HTERT RPE-1 (cell line): ENCODE data around the gene ZBTB4.

Experiments used
- in situ Hi-C: fragments of 300-500 bp; cut with MboI; formaldehyde crosslinking; loops from 4 replicates; pipeline ENCODE4 v1.14.3; 2020; ENCODE audit warnings: low sequenced_read_pairs

Gene ZBTB4

DNA sequence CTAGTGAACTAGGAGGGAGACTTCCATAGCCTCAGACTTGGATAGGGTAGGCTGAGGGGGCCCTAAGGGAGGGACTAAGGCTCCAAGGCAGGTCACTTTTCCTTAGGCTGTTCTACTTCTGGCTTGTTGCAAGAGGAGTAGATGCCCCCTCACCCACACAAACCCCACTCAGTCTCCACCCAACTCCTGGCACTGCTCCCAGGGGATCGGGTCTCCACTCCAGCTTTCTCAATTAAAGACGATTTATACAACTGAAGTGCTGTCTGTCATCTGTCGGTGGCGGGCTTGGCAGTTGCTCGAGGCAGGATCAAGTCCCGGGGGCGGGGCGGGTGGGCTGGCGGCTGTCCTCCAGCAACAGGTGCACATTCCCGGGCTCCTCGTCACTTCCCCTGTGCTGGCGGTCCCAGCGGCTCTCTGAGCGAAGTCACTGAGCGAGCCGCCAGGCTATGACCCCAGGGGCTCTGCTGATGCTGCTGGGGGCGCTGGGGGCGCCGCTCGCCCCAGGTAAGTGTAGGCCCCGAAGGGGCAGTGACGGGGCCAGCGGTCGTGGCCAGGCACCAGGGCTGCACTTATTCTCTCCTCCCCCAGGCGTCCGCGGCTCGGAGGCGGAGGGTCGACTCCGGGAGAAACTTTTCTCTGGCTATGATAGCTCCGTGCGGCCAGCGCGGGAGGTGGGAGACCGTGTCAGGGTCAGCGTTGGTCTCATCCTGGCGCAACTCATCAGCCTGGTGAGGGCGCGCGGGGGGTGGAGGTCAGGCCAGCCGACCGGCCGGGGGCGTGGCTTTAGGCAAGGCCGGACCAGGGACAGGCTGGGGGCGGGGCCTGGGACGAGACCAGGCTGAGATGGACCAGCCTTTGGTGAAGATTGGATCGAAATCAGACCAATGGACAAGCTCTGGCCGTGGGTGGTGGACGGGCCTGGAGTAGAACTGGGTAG, 34.5 kb downstream of the ZBTB4 start, which contains the start of gene CHRNB1:
CHRNB1 (plus strand) TSS at position 380 of the 937 bp plus-strand sequence; CDS start at position 447, 67 bp downstream.
- in situ Hi-C loops, result no loop called here

DNA sequence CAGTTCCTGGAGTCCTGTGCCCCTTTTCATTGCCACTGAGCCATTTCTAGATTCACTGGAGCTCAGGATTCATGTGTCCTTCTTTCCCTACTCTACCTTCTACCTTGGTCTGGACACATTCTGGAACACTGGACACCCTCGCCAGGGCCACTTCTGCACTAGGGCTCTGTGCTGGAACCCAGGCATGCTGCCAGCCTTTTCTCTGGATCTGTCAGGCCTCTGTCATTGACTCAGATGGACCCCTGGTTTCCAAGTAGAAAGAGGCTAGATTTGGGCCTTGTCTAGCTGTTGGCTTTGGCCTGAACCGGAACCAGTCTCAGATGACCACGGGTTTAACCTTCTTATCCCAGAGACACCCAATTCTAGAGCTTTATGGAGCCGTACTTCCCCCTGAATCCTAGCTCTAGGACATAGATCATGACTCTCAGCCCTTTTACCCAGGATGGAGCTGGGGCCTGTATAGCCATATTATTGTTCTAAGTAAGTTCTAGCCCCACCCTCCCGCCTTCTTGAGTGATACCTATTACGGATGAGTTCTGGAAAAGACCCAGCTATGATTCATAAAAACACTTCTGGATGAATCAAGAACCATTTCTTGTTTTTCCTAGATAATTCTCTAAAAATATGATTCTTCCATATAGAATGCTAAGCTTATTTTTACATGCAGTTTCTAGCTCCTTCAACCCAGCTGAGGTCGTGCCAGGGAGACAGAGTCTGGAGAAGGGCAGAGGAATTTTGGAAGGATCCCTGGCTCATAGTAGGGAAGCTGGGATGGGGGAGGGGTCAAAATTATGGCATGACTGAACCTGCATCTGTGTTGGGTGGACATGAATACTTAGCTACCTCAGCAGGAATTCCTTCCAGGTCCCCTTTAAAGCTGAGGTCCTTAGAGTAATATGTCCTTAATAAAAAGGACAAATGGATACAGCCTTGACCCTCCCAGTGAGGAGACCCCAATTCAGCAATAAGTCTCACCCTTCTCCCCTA, 35.6 kb downstream of the ZBTB4 start:
- in situ Hi-C loops, result no loop called here

DNA sequence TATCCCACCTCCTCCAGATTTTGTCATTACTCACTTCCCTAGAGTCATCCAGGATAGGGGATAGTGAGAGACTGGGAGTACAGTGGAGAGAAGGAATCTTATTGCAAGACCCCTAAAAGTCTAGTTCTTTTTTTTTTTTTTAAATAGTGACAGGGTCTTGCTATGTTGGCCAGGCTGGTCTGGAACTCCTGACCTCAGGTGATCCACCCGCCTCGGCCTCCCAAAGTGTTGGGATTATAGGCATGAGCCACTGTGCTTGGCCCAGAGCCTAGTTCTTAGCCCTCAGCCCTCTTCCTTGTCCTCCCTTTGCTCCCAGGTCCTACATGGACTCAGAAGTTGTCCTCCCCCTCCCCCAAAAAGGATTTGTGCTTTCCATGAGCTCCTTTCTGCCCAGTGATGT, 37.3 kb downstream of the ZBTB4 start:
- in situ Hi-C loops, result no loop called here

DNA sequence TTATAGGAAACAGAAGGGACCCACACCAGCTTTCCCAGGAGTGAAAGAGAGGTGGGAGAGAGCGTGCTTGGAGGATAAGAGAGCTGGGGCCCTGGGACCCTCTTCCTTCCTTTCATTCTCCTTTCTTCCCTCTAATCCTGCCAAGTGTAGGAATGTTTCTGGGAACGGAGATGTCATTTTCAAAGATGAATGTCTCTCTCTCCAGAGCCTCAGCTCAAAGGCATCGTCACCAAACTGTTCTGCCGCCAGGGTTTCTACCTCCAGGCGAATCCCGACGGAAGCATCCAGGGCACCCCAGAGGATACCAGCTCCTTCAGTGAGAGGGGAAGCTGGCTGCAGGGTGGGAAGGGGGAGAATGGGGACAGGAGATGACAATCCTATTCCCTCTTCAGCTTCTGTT, 38.2 kb downstream of the ZBTB4 start:
- in situ Hi-C loops, result no loop called here

DNA sequence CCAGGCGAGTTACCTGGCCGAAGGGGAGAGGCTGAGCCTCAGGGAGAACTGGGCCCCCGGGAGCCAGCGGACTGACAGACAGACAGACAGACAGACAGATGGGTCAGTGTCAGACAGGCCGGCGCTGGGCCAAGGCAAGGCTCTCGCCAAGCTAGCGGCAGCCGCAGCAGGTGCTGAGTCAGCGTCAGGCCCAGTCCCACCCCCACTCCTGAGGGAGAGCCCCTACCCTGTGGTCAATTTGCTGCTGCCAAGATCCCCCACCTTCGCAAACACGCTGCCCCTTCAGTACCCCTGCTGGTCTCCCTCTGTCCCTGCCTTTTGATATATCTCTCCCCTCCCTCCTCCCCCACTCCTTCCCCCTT, 38.6 kb downstream of the ZBTB4 start:
- in situ Hi-C loops, result no loop called here

DNA sequence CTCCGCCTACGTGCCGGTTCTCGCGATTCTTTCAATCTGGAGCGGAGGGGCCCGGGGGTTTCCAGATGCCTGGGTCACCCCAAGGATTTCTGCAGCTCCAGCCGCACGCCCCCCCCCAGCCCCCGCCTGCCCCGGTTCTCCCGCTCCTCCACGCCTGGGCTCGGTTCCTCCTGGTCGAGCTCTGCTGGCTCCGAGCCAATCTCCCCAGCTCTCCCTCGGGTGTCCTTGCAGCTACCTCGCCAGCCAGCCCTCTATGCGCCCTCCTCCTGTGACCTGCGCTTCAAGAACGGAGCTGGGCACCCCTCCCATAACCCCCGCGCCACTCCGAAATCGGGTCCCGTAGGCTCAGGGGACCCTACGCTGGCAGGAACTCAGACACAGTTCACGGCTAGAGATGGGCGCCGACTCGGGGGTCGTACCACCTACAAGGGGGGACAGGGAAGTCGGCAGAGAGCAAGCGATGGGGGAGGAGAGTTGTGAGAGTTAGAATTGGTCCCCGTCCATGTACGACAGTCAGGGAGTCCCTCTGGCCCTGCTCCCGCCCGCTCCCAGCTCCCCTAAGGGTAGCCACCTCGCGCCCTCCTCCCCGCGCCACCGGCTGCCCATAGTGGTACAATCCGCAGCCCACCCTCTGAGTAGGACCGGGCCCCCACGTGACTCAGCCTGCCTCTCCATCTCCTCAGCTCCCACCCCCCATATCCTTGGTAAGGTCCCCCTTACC, 39.2 kb downstream of the ZBTB4 start:
- in situ Hi-C loops, result no loop called here

DNA sequence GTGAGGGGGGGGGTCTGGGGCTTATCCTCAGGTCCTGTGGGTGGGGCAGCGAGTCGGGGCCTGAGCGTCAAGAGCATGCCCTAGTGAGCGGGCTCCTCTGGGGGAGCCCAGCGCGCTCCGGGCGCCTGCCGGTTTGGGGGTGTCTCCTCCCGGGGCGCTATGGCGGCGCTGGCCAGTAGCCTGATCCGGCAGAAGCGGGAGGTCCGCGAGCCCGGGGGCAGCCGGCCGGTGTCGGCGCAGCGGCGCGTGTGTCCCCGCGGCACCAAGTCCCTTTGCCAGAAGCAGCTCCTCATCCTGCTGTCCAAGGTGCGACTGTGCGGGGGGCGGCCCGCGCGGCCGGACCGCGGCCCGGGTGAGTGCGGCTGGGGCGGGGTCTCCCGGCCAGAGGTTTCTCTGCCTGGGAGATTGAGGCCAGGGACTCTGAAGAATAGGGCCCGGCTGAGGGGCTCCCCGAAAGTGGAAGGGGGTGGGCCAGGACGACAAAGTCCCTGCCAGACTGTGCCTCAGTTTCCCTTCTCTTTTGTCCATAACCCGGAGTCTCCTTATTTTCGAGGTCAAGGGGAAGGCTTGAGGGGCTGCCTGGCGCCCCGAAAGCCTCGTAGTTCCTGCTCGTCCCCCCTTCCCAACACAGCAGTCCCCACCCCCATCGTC, 39.8 kb downstream of the ZBTB4 start, which contains the start of gene FGF11:
FGF11 (plus strand) TSS at position 51 of the 651 bp plus-strand sequence; CDS start at position 160, 109 bp downstream.
- in situ Hi-C loops, result no loop called here

DNA sequence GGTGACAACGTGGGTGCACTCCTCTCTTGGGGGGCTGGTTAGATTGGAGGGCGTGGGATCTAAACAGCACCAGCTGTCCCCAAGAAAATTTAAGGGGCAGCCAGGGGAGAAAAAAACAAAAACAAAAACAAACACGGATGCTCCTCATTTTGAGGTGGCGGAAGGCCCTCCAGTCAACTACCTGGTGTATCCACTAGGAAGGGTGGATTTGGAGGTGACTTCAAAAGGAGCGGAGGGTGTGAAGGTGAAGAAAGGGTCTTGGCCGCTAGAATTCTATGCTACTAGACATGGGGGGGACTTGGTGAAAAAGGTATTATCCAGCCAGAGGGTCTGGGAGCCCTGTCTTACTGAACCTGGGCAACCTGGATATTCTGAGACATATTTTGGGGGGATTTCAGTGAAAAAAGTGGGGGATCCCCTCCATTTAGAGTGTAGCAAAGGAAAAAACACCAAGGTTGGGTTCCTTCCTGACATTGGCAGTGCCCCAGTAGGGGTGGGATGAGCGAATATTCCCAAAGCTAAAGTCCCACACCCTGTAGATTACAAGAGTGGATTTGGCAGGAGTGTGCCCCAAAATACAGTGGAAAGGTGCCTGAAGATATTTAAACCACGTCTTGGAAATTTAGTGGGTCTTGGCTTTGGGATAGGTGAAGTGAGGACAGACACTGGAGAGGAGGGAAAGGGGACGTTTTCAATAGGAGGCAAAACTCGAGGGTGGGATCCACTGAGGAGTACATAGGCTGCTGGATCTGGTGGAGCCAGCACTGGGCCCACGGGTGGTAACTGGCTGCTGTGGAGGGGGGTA, 40.6 kb downstream of the ZBTB4 start:
- in situ Hi-C loops, result no loop called here

DNA sequence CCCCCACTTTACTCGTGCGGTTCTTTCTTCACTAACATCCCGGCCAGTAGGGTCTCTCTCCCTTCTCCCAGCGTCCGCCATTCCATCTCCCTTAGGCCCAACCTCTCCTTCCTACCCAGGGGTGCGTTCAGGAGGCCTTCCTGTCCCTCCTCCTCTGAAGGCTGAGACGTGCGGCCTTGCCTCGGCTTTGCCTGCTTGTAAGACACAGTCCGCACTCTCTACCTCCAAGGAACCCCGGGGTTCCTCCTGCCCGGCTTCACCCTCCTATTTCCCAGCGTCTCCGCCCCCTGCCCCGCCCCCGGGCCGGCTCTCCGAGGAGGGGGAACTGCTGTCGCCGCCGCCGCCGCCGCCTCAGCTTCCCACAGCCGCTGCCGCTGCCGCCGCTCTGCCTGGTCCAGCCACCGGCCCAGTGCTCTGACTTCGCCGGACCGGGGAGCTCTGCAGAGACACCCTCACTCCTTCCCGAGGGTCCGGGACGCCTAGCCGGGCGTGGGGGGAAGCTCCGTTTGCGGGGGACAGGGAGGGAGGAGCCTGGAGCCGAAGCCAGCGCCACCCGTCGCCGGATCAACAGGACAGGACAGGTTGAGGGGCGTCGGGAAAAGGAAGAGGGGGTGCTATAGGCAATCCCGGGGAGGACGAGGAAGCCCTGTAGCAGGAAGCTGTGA, 41.3 kb downstream of the ZBTB4 start:
- in situ Hi-C loops, result no loop called here

DNA sequence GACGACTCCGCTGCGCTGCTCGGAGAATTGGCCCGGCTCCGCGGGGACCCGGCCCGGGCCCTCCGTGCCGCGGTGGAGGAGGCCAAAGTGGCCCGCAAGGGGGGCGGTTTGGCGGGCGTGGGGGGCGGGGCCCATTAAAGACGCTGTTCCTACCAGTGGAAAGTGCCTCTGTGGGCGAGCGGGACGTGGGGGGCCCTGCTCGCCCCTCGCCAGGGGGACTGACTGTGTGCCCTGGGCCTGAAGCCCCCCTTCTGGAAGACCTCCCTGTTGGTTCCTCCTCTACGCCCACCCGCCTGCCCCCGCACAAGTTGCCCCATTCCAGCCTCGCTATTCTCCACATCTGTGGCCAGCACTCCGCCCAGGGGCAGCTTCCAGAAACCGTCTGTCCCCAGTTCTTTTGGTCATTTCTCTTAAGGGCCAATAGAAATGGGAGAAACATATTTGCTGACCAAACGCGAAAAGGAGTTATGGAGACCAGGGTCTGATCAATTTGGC, 42.0 kb downstream of the ZBTB4 start:
- in situ Hi-C loops, result no loop called here

DNA sequence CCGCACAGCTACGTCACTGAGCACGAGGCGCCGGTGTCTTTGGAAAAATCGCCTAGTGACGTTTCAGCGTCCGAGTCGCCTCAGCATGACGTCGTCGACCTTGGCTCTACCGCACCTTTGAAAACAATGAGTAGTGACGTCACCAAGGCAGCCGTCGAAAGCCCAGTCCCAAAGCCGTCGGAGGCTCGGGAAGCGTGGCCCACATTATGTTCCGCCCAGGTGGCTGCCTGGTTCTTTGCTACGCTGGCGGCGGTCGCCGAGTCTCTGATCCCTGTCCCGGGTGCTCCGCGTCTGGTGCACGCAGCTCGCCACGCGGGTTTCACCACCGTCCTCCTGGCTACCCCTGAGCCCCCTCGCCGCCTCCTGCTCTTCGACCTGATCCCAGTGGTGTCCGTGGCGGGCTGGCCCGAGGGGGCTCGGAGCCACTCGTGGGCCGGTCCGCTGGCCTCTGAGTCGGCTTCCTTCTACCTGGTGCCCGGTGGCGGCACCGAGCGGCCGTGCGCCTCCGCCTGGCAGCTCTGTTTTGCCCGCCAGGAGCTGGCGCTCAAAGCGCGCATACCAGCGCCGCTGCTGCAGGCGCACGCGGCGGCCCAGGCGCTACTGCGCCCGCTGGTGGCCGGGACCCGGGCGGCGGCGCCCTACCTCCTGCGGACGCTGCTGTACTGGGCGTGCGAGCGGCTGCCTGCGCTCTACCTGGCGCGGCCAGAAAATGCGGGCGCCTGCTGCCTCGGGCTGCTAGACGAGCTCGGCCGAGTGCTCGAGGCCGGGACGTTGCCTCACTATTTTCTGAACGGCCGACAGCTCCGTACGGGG, 42.7 kb downstream of the ZBTB4 start:
- in situ Hi-C loops, result no loop called here

DNA sequence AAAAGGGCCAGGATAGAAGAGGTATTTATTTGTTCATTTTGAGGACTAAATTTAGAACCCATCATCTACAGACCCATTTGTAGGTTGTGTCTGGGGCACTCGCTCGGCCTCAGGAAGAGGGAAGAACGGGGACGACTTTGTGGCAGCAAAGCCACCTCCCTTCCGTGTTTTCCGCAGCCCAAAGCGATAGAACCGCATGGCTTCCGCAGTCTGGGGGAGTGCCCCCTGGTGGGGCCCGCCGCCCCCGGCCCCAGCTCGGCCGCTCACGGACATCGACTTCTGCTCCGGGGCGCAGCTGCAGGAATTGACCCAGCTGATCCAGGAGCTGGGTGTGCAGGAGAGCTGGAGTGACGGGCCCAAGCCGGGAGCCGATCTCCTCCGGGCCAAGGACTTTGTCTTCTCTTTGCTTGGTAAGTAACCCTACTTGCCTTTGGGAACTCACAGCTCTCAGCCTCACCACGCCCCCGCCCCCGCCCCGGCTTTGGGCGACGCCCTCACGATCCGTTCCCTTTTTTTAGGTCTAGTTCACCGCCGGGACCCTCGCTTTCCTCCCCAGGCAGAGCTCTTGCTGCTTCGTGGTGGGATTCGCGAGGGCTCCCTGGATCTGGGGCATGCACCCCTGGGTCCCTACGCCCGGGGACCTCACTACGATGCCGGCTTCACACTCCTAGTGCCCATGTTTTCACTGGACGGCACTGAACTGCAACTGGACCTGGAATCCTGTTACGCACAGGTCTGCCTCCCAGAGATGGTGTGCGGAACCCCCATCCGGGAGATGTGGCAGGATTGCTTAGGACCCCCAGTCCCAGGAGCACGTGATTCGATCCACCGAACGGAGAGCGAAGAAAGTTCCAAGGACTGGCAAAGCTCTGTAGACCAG, 43.5 kb downstream of the ZBTB4 start:
- in situ Hi-C loops, result no loop called here

DNA sequence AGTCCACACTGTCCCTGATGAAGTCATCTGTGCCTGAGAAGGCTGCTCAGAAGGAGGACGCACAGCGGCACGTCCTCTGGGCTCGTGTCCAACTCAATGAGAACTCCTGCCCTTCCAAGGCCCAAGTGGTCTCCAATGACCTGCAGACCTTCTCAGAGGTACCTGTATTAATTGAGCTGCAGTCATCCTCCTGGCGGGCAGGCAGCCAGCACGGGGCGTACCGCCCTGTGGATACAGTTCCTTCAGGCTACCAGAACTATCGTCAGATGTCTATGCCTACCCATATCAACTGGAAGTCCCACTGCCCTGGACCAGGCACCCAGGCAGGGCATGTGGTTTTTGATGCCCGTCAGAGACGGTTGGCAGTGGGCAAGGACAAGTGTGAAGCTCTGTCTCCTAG, 47.1 kb downstream of the ZBTB4 start:
- in situ Hi-C loops, result no loop called here

DNA sequence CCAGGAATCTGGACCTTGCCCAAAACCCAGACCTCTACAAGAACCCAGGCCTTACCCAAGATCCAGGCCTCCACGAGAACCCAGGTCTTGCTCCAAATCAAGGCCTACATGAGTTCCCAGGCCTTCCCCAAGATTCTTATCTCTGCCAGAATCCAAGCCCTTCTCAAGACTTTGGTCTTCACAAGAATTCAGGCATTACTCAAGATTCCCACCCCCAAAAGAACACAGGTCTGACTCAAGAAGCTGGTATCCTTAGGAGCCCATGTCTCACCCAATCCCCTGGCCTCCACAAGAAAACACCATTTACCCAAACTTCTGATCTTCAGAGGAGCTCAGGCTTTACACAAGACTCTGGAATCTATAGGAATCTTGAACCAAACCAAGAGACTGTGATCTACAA, 48.2 kb downstream of the ZBTB4 start:
- in situ Hi-C loops, result no loop called here

DNA sequence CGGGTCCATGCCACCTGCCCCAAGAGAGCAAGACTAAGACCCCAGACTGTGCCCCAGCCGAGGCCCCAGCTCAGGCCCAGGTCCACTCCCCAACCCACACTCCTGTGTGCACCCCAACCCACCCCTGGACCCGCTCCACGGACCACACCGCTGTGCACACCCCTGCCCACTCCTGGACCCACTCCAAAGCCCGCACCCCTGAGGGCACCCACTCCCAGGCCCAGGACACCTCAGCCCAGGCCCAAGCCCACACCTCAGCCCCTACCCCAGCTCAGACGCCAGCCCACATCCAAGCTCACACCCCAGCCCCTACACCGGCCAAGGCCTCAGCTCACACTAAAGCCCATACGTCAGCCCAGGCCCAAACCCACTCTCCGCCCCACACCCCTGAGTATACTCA, 49.7 kb downstream of the ZBTB4 start:
- in situ Hi-C loops, result no loop called here

DNA sequence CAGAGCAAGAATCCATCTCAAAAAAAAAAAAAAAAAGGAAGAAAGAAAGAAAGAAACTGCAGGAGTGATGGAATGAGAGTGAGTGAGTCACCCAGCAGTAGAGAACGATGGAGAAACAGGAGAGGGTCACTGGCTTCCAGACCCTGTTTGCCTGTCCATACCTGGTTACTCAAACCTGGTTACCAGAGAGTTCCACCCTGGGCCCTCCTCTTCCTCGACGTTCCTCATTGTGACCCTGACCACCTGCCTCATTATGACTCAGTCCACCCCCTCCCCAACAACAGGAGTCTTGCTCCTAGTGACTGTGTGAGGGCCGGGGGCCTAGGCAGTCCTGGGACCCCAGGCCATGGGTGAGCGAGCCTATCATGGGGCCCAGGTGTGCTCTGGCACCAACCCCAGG, 50.9 kb downstream of the ZBTB4 start, which contains the start of gene SPEM3:
SPEM3 (plus strand) TSS at position 301 of the 400 bp plus-strand sequence; CDS start at position 347, 46 bp downstream.
- in situ Hi-C loops, result no loop called here

DNA sequence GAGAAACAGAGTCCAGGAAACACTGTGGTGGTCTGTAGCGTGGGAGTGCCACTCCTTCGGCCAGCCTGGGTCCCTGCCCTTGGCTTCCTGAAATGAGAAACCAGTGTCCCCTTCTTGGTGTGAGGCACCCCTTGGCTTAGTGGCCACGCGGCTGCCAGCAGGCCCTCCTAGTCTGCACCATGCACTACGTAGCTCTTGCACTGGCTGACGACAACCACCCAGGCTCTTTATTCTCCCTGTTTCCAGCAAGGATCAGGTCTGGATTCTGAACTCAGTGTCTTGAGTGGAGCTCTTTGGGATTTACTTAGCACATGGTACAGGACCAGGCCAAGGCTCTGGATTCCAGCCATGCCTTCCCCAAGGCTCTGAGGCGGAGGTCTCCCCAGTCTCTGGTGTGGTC, 51.9 kb downstream of the ZBTB4 start:
- in situ Hi-C loops, result no loop called here
